ENCODE measurements around the gene AIG1. TPM values are rescaled to one million over a fixed set of nuclear protein-coding genes. Genes with fewer than 3 reads are reported as not detected.
"Not testable (repeated sequence)": the region's sequence is repeated elsewhere in the genome, so short reads cannot be mapped to it uniquely, and the experiment has no call there.

The AIG1 gene
- total and polyA plus RNA-seq, 7 experiments from 2014 or later, result 6.8 to 21.8 (median 10.5) TPM

GRCh38 chr6:143135325-143135724 is 74.6 kb downstream of the AIG1 start:
- CTCF ChIA-PET, result interaction anchor here (0.6 kb wide), 1 partner anchor 47 kb away, joined by 4 read pairs; no protein-coding TSS in a partner anchor
- peaks cover 3 to 32% (median 15%) of the 10 kb centered on the region in 11 donors for H3K9me3 Mint-ChIP-seq

GRCh38 chr6:143135797-143136561 is 75.3 kb downstream of the AIG1 start:
- peak overlapping the region in 8 of 9 donors; percentile 7 to 83 (median 52) for H3K27ac Mint-ChIP-seq
- Histone ChIP-seq H3K27ac (ENCODE audit: low read depth, low read length) (no peak overlapping the region), H3K27me3 (ENCODE audit: control insufficient read depth in 2 of 2, insufficient read depth in 2 of 2, low read length in 2 of 2) (no peaks in the 10 kb centered on the region), H3K4me3 (ENCODE audit: low read length) (no peak overlapping the region), H3K36me3 (ENCODE audit: control insufficient read depth in 2 of 3, insufficient read depth in 3 of 3, low read length in 3 of 3) (no peaks in the 10 kb centered on the region), H3K4me1 (ENCODE audit: control insufficient read depth in 2 of 2, insufficient read depth in 2 of 2, low read length in 2 of 2) (peaks cover 0 to 14% of the 10 kb centered on the region in 2 donors), H3K9me3 (ENCODE audit: control insufficient read depth in 2 of 3, low read length in 3 of 3) (no peaks in the 10 kb centered on the region)
- ATAC-seq (no peak), DNase-seq (peak in 4 of 9 donors; percentile 2 to 22 (median 9))
- intact Hi-C loops (cut with micrococcal nuclease), result loop anchor here in 1 of 2 donors (2.0 kb wide), 1 partner anchor 37 kb away; no protein-coding TSS in a partner anchor
- CTCF ChIA-PET, result no interaction called here
- peaks cover 3 to 30% (median 10%) of the 10 kb centered on the region in 11 donors for H3K9me3 Mint-ChIP-seq
- POLR2A ChIA-PET, result no interaction called here
- peak overlapping the region in 6 of 10 donors; percentile 5 to 31 (median 14) for H3K4me3 Mint-ChIP-seq
- peaks cover 3 to 36% (median 28%) of the 10 kb centered on the region in 7 donors for H3K4me1 Mint-ChIP-seq
- no peaks in the 10 kb centered on the region for H3K27me3 Mint-ChIP-seq
- H3K36me3 Mint-ChIP-seq, result peaks cover 9 to 49% (median 39%) of the 10 kb centered on the region in 5 donors

More at GRCh38 chr6:143135325-143135724, 74.6 kb downstream of the AIG1 start:
- Mint-ChIP-seq H3K27ac (peak overlapping the region in 2 of 9 donors; percentile 33 to 83), H3K36me3 (peaks cover 7 to 47% (median 39%) of the 10 kb centered on the region in 5 donors), H3K4me1 (peaks cover 3 to 36% (median 28%) of the 10 kb centered on the region in 7 donors), H3K4me3 (peak overlapping the region in 1 of 10 donors; percentile 12), H3K27me3 (no peaks in the 10 kb centered on the region)
- H3K27me3 ChIP-seq (ENCODE audit: control insufficient read depth in 2 of 2, insufficient read depth in 2 of 2, low read length in 2 of 2), result no peaks in the 10 kb centered on the region
- POLR2A ChIA-PET, result no interaction called here
- H3K4me3 ChIP-seq (ENCODE audit: low read length), result no peak overlapping the region
- no peaks in the 10 kb centered on the region for H3K36me3 ChIP-seq (ENCODE audit: control insufficient read depth in 2 of 3, insufficient read depth in 3 of 3, low read length in 3 of 3)
- H3K27ac ChIP-seq (ENCODE audit: low read depth, low read length), result no peak overlapping the region
- no peak for DNase-seq
- intact Hi-C loops (cut with micrococcal nuclease), result no loop called here
- peaks cover 0 to 14% of the 10 kb centered on the region in 2 donors for H3K4me1 ChIP-seq (ENCODE audit: control insufficient read depth in 2 of 2, insufficient read depth in 2 of 2, low read length in 2 of 2)
- no peaks in the 10 kb centered on the region for H3K9me3 ChIP-seq (ENCODE audit: control insufficient read depth in 2 of 3, low read length in 3 of 3)
- ATAC-seq, result no peak

- Mint-ChIP-seq H3K27me3 (no peaks in the 10 kb centered on the region), H3K4me3 (peak overlapping the region in 8 of 10 donors; percentile 5 to 30 (median 14)), H3K4me1 (peaks cover 3 to 36% (median 28%) of the 10 kb centered on the region in 7 donors), H3K36me3 (peaks cover 12 to 49% (median 37%) of the 10 kb centered on the region in 5 donors), H3K27ac (peak overlapping the region in 8 of 9 donors; percentile 7 to 83 (median 60)), H3K9me3 (peaks cover 0 to 24% (median 4%) of the 10 kb centered on the region in 11 donors)
- H3K36me3 ChIP-seq (ENCODE audit: control insufficient read depth in 2 of 3, insufficient read depth in 3 of 3, low read length in 3 of 3), result no peaks in the 10 kb centered on the region
- peaks cover 0 to 14% of the 10 kb centered on the region in 2 donors for H3K4me1 ChIP-seq (ENCODE audit: control insufficient read depth in 2 of 2, insufficient read depth in 2 of 2, low read length in 2 of 2)
- H3K27ac ChIP-seq (ENCODE audit: low read depth, low read length), result no peak overlapping the region
- H3K4me3 ChIP-seq (ENCODE audit: low read length), result no peak overlapping the region
- POLR2A ChIA-PET, result no interaction called here
- no peak for ATAC-seq
- H3K9me3 ChIP-seq (ENCODE audit: control insufficient read depth in 2 of 3, low read length in 3 of 3), result no peaks in the 10 kb centered on the region
- DNase-seq, result no peak
- intact Hi-C loops (cut with micrococcal nuclease), result loop anchor here in 1 of 2 donors (2.0 kb wide), 1 partner anchor 38 kb away; no protein-coding TSS in a partner anchor
- CTCF ChIA-PET, result no interaction called here
- no peaks in the 10 kb centered on the region for H3K27me3 ChIP-seq (ENCODE audit: control insufficient read depth in 2 of 2, insufficient read depth in 2 of 2, low read length in 2 of 2)
Measured at GRCh38 chr6:143136647-143137046, 76.0 kb downstream of the AIG1 start.

- peaks cover 0 to 18% (median 3%) of the 10 kb centered on the region in 11 donors for H3K9me3 Mint-ChIP-seq
- no peaks in the 10 kb centered on the region for H3K27me3 Mint-ChIP-seq
- intact Hi-C loops (cut with micrococcal nuclease), result no loop called here
- no peak overlapping the region for H3K4me3 Mint-ChIP-seq
- no peaks in the 10 kb centered on the region for H3K36me3 ChIP-seq (ENCODE audit: control insufficient read depth in 2 of 3, insufficient read depth in 3 of 3, low read length in 3 of 3)
- peaks cover 12 to 44% (median 36%) of the 10 kb centered on the region in 5 donors for H3K36me3 Mint-ChIP-seq
- ATAC-seq (no peak), DNase-seq (no peak)
- peaks cover 0 to 14% of the 10 kb centered on the region in 2 donors for H3K4me1 ChIP-seq (ENCODE audit: control insufficient read depth in 2 of 2, insufficient read depth in 2 of 2, low read length in 2 of 2)
- H3K9me3 ChIP-seq (ENCODE audit: control insufficient read depth in 2 of 3, low read length in 3 of 3), result no peaks in the 10 kb centered on the region
- peak overlapping the region in 1 of 9 donors; percentile 36 for H3K27ac Mint-ChIP-seq
- CTCF ChIA-PET, result no interaction called here
- H3K4me1 Mint-ChIP-seq, result peaks cover 3 to 36% (median 28%) of the 10 kb centered on the region in 7 donors
- POLR2A ChIA-PET, result interaction anchor here (0.6 kb wide), 1 partner anchor 111 kb away, joined by 3 read pairs; no protein-coding TSS in a partner anchor
- H3K27me3 ChIP-seq (ENCODE audit: control insufficient read depth in 2 of 2, insufficient read depth in 2 of 2, low read length in 2 of 2), result no peaks in the 10 kb centered on the region
- no peak overlapping the region for H3K27ac ChIP-seq (ENCODE audit: low read depth, low read length)
- no peak overlapping the region for H3K4me3 ChIP-seq (ENCODE audit: low read length)
Measured at GRCh38 chr6:143139239-143139784, 78.6 kb downstream of the AIG1 start.

GRCh38 chr6:143139884-143140283 is 79.2 kb downstream of the AIG1 start:
- Mint-ChIP-seq H3K4me1 (peaks cover 3 to 36% (median 28%) of the 10 kb centered on the region in 7 donors), H3K9me3 (peaks cover 0 to 17% (median 3%) of the 10 kb centered on the region in 11 donors), H3K27ac (peak overlapping the region in 1 of 9 donors; percentile 36), H3K36me3 (peaks cover 12 to 44% (median 36%) of the 10 kb centered on the region in 5 donors)
- H3K4me3 ChIP-seq (ENCODE audit: low read length); H3K27ac ChIP-seq (ENCODE audit: low read depth, low read length); H3K27me3 ChIP-seq (ENCODE audit: control insufficient read depth in 2 of 2, insufficient read depth in 2 of 2, low read length in 2 of 2); H3K27me3 Mint-ChIP-seq; CTCF ChIA-PET; POLR2A ChIA-PET; H3K9me3 ChIP-seq (ENCODE audit: control insufficient read depth in 2 of 3, low read length in 3 of 3); intact Hi-C loops (cut with micrococcal nuclease); H3K4me3 Mint-ChIP-seq; H3K36me3 ChIP-seq (ENCODE audit: control insufficient read depth in 2 of 3, insufficient read depth in 3 of 3, low read length in 3 of 3); ATAC-seq: not testable (repeated sequence)
- peaks cover 0 to 14% of the 10 kb centered on the region in 2 donors for H3K4me1 ChIP-seq (ENCODE audit: control insufficient read depth in 2 of 2, insufficient read depth in 2 of 2, low read length in 2 of 2)
- DNase-seq, result peak in 1 of 9 donors; percentile 24

DNA sequence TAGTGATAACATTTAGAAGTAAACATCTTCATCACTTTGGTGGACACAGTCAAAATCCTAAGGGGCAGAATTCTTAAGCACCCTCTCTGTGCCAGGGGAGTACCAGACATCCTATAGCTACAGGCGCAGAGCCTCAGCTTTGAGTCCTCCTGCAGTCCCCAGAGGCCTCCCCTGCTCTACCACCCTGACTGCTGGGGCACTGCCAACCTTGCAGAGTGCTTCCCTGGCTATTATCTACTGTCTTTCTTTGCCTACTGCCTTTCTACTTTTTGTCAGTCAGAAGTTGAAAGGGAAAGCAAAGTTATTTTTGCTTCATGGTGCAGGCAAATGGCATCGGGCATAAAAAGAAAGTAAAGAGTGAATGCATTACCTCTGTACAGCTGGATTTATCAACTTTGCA is 80.1 kb downstream of the AIG1 start:
- H3K27me3 Mint-ChIP-seq, result no peaks in the 10 kb centered on the region
- H3K4me3 Mint-ChIP-seq, result no peak overlapping the region
- intact Hi-C loops (cut with micrococcal nuclease), result no loop called here
- H3K27ac Mint-ChIP-seq, result no peak overlapping the region
- H3K36me3 Mint-ChIP-seq, result peaks cover 12 to 44% (median 36%) of the 10 kb centered on the region in 5 donors
- Histone ChIP-seq H3K4me3 (ENCODE audit: low read length) (no peak overlapping the region), H3K9me3 (ENCODE audit: control insufficient read depth in 2 of 3, low read length in 3 of 3) (no peaks in the 10 kb centered on the region), H3K27ac (ENCODE audit: low read depth, low read length) (no peak overlapping the region), H3K27me3 (ENCODE audit: control insufficient read depth in 2 of 2, insufficient read depth in 2 of 2, low read length in 2 of 2) (no peaks in the 10 kb centered on the region), H3K36me3 (ENCODE audit: control insufficient read depth in 2 of 3, insufficient read depth in 3 of 3, low read length in 3 of 3) (no peaks in the 10 kb centered on the region), H3K4me1 (ENCODE audit: control insufficient read depth in 2 of 2, insufficient read depth in 2 of 2, low read length in 2 of 2) (peaks cover 0 to 11% of the 10 kb centered on the region in 2 donors)
- peaks cover 3 to 31% (median 25%) of the 10 kb centered on the region in 7 donors for H3K4me1 Mint-ChIP-seq
- ATAC-seq (no peak), DNase-seq (no peak)
- ChIA-PET CTCF (no interaction called here), POLR2A (no interaction called here)
- peaks cover 0 to 16% (median 3%) of the 10 kb centered on the region in 11 donors for H3K9me3 Mint-ChIP-seq

All from naive thymus-derived CD4-positive, alpha-beta T cell (primary cell).